ENCODE measurements around the gene ENKUR.
"Not testable (repeated sequence)": the region's sequence is repeated elsewhere in the genome, so short reads cannot be mapped to it uniquely, and the experiment has no call there.

Gene ENKUR

DNA sequence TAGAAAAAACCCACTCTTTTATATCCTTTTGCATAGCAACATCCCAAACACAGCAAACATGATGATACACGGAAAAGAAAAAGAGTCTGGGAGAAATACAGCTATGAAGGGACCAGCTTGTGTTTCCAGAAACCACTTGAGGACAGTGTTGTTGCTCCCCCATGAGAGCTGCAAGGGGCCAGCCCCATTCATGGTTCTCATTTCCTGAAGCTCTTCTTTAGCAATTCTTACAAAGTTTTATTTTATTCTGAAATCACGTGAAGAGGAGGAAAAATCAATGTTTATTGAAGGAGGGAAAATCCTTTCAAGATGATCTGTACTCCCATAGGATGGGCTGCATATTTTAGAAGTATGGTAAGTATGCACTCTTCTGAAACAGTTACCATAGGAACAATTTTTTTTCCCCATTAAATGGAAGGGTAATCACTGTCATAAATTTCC is 46.1 kb downstream of the ENKUR start:
- DNase-seq: no peak

- DNase-seq: not testable (repeated sequence)
These were observed 47.0 kb downstream of the ENKUR start for GRCh38 chr10:24968951-24969350.

GRCh38 chr10:24968349-24968748 is 47.6 kb downstream of the ENKUR start:
- no peak for DNase-seq

GRCh38 chr10:24966962-24967481 is 48.9 kb downstream of the ENKUR start:
- DNase-seq: no peak

GRCh38 chr10:24965051-24965450 is 50.9 kb downstream of the ENKUR start:
- no peak for DNase-seq

GRCh38 chr10:24963521-24964041 is 52.4 kb downstream of the ENKUR start:
- no peak for DNase-seq

DNA sequence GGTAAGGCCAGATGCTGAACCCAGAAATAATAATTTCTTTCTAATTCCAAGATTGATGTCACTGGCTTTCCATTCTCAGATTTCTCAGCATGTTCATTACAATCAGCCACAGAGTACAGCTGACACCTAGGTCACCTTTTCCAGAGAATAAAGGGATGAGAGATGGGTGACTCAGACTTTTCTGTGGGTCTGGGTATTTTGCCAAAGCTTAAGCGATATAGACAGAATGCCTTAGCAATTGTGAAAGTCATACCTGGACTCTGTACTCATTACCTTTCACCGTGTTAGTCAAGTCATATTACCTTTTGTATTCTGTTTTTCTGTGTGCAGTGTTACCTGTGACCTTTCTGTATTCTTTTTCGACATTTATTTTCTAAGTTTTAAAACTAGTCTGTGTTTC is 53.0 kb downstream of the ENKUR start:
- DNase-seq: no peak

DNA sequence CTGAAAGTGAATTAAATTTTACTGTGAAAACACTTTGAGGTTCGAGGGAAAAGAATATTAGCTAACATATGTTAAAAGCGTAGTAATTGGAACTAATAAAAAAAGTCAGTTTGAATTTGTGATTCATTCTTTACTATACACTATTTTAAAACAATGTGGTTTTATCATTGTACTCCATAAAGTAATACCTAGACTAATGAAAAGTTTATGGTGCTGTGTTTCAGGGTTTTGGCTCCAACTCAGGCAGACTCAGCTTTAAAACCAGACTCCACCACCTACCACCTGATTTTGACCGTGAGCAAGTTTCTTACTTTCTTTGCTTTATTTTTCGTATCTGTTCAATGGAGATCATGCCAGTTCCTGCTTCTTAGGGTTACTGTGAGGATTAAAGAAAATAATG is 54.4 kb downstream of the ENKUR start:
- DNase-seq: no peak

DNA sequence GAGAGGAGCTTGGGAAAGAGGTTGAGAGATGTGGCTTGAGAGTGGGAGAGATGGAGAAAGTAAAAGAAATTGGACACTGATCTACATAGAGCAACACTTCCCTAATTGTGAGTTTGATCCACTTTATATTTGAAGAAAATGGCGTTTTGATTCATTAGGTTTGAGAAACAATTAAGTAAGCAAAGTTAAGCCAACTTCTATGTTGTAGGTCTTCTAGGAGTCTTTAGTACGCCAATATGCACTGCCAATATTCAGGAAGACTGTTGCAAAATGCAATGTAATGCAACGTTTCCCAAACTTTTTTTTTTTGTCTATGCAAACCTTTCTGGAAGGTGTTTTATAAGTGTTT is 56.6 kb downstream of the ENKUR start:
- DNase-seq: no peak

DNA sequence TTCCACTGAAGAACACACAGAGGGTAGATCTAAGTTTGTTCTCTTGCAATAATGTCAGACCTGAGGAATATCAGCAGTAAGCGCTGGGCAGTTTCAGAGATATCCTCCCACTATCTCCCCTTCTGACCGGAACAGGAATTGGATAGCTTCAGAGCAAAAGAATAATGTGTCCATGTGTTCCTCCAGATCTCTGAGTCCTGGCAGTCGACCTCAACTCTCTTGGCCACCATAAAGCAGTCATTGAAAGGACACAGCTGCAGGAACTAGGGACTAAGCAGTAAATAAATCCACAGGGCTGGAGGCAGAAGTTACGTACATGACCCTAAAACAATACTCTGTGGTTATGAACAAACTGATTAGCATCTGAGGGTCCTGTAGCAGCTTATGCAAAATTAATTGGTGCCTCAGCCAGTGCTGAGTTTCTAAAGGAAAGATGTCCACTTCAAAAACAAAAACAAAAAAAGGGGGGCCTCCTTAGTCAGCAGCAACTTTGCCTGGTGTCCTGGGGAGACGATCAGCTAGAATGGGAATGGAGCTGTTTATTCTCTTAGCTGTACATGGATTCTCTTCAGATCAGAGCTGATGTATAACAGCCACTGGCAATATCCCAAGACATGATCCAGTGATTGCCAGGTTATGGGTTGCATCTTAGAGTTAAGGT is 57.1 kb downstream of the ENKUR start:
- DNase-seq: no peak

DNA sequence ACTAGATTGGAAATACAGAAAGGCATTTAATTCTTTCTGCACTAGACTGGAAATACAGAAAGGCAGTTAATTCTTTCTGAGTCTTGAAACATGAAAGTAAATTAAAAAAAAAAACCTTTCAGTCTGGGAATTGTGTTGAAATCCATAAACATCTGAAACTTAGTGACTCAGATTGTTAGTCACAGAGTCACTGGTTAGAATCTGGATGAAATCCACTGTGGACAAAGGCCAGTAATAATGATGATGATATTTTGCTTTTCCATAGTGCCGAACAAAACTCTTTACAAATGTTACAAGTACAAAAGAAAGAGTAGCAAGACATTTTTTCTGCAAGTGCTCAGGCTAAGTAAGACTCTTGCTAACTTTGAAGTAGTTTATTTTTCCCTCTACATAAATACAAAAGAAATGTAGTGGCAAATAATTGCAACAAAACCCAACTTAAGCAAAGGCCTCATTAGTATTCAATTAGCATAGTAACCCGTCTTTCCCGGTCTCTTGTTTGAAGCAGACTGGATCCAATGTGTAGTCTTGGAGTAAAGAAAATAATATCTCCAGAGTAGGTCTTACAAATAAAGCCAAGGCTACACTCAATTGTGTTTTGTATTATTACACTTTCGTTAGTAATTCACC is 57.8 kb downstream of the ENKUR start:
- DNase-seq: no peak

- not testable (repeated sequence) for DNase-seq
These were observed 58.3 kb downstream of the ENKUR start for GRCh38 chr10:24957624-24958051.

- no peak for DNase-seq
These were observed 62.3 kb downstream of the ENKUR start for GRCh38 chr10:24953675-24954074.

- DNase-seq: no peak
These were observed 63.0 kb downstream of the ENKUR start for GRCh38 chr10:24952707-24953645.

- no peak for DNase-seq
These were observed 63.7 kb downstream of the ENKUR start, which contains the start of gene PRTFDC1 for GRCh38 chr10:24952143-24952706. PRTFDC1 (minus strand) TSS chr10:24952606; CDS start chr10:24952575, 31 bp downstream.

DNA sequence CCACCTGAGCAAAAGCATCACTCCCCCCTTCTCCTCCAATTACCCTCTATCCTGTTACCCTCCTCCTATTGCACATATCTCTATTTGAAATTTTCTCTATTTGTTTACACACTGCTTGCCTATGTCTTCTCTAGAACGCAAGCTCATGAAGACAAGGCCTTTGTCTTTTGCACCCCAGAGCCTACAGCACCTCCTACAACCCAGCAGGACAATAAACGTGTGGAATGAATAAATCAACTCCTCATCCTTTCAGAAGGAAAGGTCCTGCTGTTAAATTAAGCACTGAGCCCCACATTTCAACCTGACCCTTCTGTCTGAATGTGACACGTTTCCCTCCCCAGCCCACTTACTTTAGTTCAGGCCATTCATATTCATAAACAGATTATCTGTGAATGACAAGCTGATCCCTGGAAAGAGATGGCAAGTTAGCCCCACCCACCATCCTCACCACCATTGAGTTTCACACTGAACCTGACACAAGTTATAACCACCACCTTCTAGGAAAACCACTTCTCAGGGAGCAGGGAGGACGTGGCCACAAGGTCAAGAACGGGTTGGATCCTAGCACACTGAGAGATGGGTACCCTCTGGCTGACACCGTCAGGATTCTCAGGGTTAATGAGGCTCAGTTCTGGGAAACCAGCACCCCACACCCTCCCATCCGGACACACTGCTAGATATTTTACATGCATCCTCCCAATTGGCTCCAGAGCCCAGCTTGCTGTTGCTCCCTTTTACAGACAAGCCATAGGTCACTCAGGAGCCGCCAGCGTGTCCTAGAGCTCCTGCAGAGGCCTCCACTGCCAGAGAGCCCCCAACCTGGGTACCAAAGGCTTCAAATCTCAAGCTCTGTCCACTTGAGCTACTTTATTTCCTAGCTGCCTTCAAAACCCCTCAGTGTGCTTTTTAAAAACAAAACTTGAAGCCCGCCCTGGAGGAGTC is 64.5 kb downstream of the ENKUR start:
- no peak for DNase-seq

DNA sequence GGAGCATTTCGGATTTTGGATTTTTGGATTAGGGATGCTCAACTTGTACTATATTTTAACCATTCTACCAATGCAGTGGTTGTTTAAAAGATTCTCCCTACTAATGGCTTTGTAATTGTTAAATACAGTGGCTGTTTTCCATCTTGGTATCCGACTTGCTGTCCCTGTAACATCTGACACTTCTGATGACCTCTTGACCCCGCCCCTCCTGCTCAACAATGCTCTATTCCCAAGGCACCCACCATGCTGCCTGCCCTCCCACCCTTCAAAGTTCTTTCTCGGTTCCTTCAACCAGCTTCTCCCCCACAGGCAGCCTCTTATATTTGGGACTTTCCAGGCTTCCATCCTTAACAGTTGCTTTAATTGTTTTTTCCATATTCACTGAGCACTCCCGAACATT is 65.5 kb downstream of the ENKUR start:
- DNase-seq: no peak

- no peak for DNase-seq
These were observed 66.3 kb downstream of the ENKUR start for GRCh38 chr10:24949616-24950015.

GRCh38 chr10:24947304-24948097 is 68.5 kb downstream of the ENKUR start:
- no peak for DNase-seq

- no peak for DNase-seq
These were observed 71.3 kb downstream of the ENKUR start for GRCh38 chr10:24944512-24945255.
